Fibroblast of mammary gland (primary cell): ENCODE results near the gene H6PD.
A peak's percentile ranks its signal among the peaks of the same experiment; 100 is the strongest.

Experiments used
- DNase-seq: peaks from one replicate; pipeline ENCODE4 v3.0.0-alpha.2; 2010; ENCODE audit warnings: low read depth
- H3K4me3 ChIP-seq: 2 replicates; pipeline ENCODE4 v1.5.1; 2011; ENCODE audit warnings: low read depth, mild to moderate bottlenecking, low read length, moderate library complexity; ENCODE audit not compliant: control insufficient read depth
- CTCF ChIP-seq: conservative IDR thresholded peaks from 2 replicates; pipeline ENCODE4 v1.5.1; 2011; ENCODE audit warnings: low read depth, low read length, inconsistent platforms; ENCODE audit not compliant: control insufficient read depth, insufficient read depth

H6PD gene

DNA sequence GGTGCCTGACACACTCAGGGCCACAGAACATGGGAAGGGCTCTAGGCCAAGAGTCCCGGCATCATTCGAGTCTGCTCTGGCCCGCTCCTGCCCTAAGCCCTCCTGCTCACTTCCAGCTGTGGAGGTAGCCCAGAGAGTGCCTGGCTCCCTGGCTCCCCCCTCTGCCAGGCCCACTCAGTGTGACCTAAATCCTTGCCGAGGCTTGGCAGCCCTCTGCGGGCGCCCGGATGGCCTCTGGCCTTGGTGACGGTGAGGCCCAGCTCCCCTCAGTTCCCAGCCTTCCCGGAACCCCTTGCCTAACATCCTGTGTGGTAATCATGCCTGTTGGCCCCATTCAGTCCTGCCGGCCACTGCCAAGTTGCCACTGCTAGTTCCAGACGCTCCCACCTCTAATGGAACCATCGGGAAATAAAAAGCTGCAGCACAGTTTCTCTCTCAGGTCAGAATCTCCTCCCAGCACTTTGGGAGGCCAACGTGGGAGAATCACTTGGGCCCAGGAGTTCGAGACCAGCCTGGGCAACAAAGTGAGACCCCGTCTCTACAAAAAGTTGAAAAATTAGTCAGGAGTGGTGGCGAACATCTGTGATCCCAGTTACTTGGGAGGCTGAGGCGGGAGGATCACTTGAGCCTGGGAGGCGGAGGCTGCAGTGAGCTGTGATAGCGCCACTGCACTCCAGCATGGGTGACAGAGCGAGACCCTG lies 1.2 kb upstream of the H6PD start:
- no peak overlapping the region for H3K4me3 ChIP-seq
- DNase-seq, result peak; percentile 97
- TF ChIP-seq CTCF, result peak; percentile 21

DNA sequence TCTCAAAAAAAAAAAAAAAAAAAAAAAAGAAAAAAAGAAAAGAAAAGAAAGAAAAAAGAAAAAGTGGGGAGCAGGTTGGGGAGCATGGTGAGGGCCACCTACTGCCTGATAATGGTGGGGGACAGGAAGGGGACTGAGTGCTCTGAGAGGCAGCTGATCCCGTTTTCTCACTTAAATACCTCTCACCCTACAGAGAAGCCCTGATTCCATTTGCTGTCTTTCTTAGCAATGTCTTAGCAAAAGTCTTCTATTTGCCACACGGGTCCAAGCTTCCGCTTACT lies 692 bp upstream of the H6PD start:
- DNase-seq, result no peak
- no peak for TF ChIP-seq CTCF
- H3K4me3 ChIP-seq, result peak overlapping the region; percentile 52

DNA sequence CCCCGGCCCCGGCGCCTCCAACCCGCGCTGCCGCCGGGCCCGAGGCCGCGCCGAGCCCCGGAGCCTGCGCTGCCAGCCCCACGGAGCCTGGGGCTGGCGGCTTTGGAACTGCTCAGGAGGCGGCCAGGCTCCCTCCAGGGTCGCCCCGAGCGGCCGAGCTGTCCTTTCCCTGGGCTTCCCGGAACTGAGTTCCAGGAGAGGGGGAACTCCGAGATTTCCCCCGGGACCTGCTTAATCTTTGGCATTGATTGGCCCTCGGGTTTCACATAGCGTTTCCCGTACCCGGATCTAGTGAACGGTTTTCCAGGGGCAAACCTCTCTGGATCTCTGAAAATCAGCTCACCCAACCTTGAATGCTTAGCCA lies 504 bp downstream of the H6PD start:
- DNase-seq, result peak; percentile 72
- peak overlapping the region; percentile 62 for H3K4me3 ChIP-seq
- no peak for TF ChIP-seq CTCF

GRCh38 chr1:9235560-9235959 lies 986 bp downstream of the H6PD start:
- DNase-seq, result no peak
- H3K4me3 ChIP-seq, result peak overlapping the region; percentile 62
- TF ChIP-seq CTCF, result no peak

GRCh38 chr1:9238134-9238533 lies 3.6 kb downstream of the H6PD start:
- no peak for DNase-seq
- no peak overlapping the region for H3K4me3 ChIP-seq
- TF ChIP-seq CTCF, result no peak

DNA sequence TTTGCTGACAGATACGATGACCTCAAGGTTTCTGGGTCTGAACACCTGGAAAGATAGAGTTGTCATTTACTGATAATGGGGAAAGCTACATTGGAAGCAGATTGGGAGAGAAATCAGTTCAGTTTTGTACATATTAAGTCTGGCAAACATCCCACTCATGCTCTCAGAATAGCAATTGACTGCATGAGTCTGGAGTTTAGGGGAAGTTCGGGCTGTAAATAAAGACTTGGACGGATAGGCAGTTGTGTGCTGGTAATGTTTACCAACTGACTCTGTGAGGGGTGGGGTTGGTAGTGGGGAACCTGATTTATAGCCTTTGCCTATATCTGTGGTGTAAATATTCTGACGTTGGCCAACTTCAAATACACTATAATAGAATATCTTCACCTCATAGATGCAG lies 4.0 kb downstream of the H6PD start:
- no peak for TF ChIP-seq CTCF
- H3K4me3 ChIP-seq, result no peak overlapping the region
- peak; percentile 69 for DNase-seq
